ENCODE data around the gene TSSC4. TPM values are rescaled to one million over a fixed set of nuclear protein-coding genes. Genes with fewer than 3 reads are reported as not detected.
A peak's percentile ranks its signal among the peaks of the same experiment; 100 is the strongest.

Gene TSSC4
- total RNA-seq = 10 to 100 TPM; 13.3 to 38.9 (median 36.0) TPM

DNA sequence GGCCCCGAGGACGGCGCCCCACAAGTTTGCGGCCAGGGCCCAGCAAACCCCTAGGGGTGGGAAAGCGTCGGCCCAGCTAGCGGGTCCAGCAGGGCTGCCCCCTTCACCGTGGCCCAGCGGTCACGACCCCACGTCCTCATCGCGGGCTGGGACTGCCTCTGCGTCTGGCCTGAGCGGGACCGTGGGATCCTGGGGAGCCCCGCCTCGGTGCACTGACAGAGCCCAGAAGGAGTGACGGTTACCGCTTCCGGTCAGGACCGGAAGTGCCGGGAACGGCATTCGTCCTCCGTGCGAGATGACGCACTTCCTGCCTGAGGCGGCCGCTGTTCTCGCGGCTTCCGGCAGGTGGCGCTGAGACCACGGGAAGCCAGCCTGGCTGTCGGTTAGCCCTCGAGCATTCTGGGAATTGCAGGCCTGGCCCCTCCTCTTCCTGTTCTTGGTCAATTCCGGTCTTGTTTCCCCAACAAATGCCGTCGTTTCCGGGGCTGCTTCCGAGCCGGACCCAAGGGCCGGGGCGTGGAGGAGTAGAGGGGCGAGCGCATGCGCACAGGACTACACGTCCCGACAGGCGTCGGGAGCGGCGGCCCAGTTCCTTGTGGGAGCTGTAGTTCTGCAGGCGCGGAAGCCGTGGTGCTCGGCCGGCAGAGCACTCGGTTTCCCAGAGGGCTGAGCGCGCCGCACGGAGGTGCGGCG, at the start of gene TSSC4:
TSS of gene TSSC4 (plus strand) at position 682 of the 693 bp plus-strand sequence. CDS start 1,884 bp downstream, outside the sequence.
- H3K4me1 ChIP-seq = peaks cover 15 to 26% (median 23%) of the 10 kb centered on the region in 4 donors
- H3K36me3 ChIP-seq = peaks cover 0 to 9% (median 4%) of the 10 kb centered on the region in 4 donors
- H3K27ac ChIP-seq = peak within 1 kb of the TSS; percentile 95 to 99 (median 98)
- peak within 1 kb of the TSS; percentile 84 to 99 (median 92) for H3K4me3 ChIP-seq
- TF ChIP-seq, protein P1, sequence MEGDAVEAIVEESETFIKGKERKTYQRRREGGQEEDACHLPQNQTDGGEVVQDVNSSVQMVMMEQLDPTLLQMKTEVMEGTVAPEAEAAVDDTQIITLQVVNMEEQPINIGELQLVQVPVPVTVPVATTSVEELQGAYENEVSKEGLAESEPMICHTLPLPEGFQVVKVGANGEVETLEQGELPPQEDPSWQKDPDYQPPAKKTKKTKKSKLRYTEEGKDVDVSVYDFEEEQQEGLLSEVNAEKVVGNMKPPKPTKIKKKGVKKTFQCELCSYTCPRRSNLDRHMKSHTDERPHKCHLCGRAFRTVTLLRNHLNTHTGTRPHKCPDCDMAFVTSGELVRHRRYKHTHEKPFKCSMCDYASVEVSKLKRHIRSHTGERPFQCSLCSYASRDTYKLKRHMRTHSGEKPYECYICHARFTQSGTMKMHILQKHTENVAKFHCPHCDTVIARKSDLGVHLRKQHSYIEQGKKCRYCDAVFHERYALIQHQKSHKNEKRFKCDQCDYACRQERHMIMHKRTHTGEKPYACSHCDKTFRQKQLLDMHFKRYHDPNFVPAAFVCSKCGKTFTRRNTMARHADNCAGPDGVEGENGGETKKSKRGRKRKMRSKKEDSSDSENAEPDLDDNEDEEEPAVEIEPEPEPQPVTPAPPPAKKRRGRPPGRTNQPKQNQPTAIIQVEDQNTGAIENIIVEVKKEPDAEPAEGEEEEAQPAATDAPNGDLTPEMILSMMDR (IDR thresholded peaks at IDR 0.05) = peak; percentile 76 to 99 (median 97)
- peak; percentile 95 to 98 (median 98) for TF ChIP-seq POLR2AphosphoS5 (IDR thresholded peaks at IDR 0.05)
- TF ChIP-seq EP300 (IDR thresholded peaks at IDR 0.05; ENCODE audit: low read depth) = peak; percentile 98
- TF ChIP-seq POLR2A (IDR thresholded peaks at IDR 0.05) = peak; percentile 95
- WGBS, 2 donors (ENCODE audit: low coverage in 1 of 2) = 0% methylated on average over 47 of the region's 66 CpGs; no CpG with 5 or more reads in 1 of the 2 donors
- H3K9me3 ChIP-seq = no peaks in the 10 kb centered on the region
- DNase-seq = peak; percentile 100
- intact Hi-C loops (cut with DNase I; ENCODE audit: low total_unique reads) = no loop called here
- in situ Hi-C loops (cut with MboI; ENCODE audit: low pct_ligation_motif_present in 1 of 4, low pct_unique_long_range_greater_than_20kb in 1 of 4, low sequenced_read_pairs in 3 of 4) = loop anchor here in 1 of 4 donors (25.0 kb wide), 1 partner anchor 213 kb away; no protein-coding TSS in a partner anchor
- no peaks in the 10 kb centered on the region for H3K27me3 ChIP-seq

DNA sequence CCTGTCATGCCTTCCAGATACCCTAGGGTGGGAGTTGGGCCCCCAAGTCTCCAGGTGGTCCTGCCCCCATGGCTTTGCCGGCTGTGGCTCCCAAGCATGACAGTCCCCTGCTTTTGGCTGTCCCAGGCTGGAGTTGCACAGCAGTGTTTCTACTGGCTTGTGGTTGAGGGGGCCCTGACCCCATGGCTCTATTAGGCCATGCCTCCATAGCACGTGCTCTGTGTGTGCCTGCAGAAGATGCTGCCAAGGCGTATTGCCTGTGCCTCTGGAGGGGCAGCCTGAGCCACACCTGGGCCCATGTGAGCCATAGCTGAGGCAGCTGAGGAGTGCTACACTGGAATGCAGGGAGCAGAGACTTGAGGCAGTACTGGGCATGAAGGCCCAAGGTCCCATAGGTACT, 48.8 kb upstream of the TSSC4 start:
- WGBS, 2 donors (ENCODE audit: low coverage in 1 of 2) = 61% methylated on average over 2 of the region's 3 CpGs; no CpG with 5 or more reads in 1 of the 2 donors
- no peak for DNase-seq
- no peaks in the 10 kb centered on the region for H3K9me3 ChIP-seq
- intact Hi-C loops (cut with DNase I; ENCODE audit: low total_unique reads) (no loop called here), in situ Hi-C loops (cut with MboI; ENCODE audit: low pct_ligation_motif_present in 1 of 4, low pct_unique_long_range_greater_than_20kb in 1 of 4, low sequenced_read_pairs in 3 of 4) (no loop called here)
- no peak for TF ChIP-seq EP300 (IDR thresholded peaks at IDR 0.05; ENCODE audit: low read depth)
- TF ChIP-seq, protein P1 (IDR thresholded peaks at IDR 0.05) = no peak
- no peak for TF ChIP-seq POLR2A (IDR thresholded peaks at IDR 0.05)
- no peaks in the 10 kb centered on the region for H3K36me3 ChIP-seq
- no peak overlapping the region for H3K27ac ChIP-seq
- H3K4me1 ChIP-seq = no peaks in the 10 kb centered on the region
- no peak overlapping the region for H3K4me3 ChIP-seq
- no peaks in the 10 kb centered on the region for H3K27me3 ChIP-seq

DNA sequence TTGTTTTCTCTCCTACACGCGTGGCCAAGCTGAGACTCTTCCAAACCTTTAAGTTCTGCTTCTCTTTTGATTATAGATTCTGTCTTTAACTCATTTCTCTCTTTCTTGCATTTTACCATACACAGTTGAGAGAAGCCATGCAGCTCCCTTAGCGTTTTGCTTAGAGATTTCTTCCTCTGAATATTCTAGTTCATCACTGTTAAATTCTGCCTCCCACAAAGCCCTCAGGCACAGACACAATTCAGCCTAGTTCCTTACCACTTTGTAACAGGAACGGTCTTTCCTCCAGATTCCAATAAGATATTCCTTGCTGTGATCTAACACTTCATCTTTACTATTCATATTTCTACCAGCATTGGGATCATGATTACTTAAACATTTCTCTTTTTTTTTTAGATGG, 48.1 kb upstream of the TSSC4 start:
- 56 to 69% methylated on average over 2 to 4 of the region's 4 CpGs for WGBS, 2 donors (ENCODE audit: low coverage in 1 of 2)
- intact Hi-C loops (cut with DNase I; ENCODE audit: low total_unique reads) = no loop called here
- TF ChIP-seq EP300 (IDR thresholded peaks at IDR 0.05; ENCODE audit: low read depth) (no peak), POLR2AphosphoS5 (IDR thresholded peaks at IDR 0.05) (no peak), POLR2A (IDR thresholded peaks at IDR 0.05) (no peak)
- TF ChIP-seq, protein P1 (IDR thresholded peaks at IDR 0.05) = no peak

DNA sequence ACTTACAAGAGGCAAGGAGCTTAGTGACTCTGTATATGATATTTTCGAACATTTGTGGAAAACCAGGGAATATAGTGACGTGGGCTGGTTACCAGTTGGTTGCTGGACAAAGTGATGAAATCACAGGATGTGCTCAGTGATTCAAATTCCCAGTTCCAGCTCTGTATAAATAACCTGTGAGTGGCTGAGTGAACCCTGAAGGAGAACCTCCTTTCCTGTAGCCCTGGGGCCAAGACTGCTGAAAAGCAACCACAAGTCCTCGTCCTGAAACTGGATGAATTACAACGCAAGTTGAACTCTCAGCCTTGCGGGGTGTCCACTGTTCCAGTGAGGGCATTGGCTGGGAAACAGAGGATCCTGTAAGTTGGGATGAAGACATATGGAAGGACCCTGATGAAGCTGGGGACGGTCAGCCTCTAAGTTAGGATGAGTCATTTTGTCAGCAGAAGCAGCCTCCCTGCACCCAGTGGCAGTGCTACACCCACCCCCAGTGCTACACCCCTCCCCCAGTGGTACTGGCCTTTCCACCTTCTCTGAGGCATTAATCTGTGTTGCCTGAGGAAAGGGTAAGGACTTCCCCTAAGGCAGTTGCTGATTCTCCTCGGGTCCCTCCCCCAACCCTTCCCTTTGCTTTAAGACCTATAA, 45.4 kb upstream of the TSSC4 start:
- in situ Hi-C loops (cut with MboI; ENCODE audit: low pct_ligation_motif_present in 1 of 4, low pct_unique_long_range_greater_than_20kb in 1 of 4, low sequenced_read_pairs in 3 of 4) = no loop called here
- DNase-seq = no peak
- Histone ChIP-seq H3K4me3 (no peak overlapping the region), H3K4me1 (no peaks in the 10 kb centered on the region), H3K27ac (no peak overlapping the region), H3K27me3 (no peaks in the 10 kb centered on the region), H3K9me3 (no peaks in the 10 kb centered on the region), H3K36me3 (no peaks in the 10 kb centered on the region)
- TF ChIP-seq, protein P1 (IDR thresholded peaks at IDR 0.05) = no peak
- TF ChIP-seq POLR2AphosphoS5 (IDR thresholded peaks at IDR 0.05) = no peak
- no peak for TF ChIP-seq POLR2A (IDR thresholded peaks at IDR 0.05)
- no peak for TF ChIP-seq EP300 (IDR thresholded peaks at IDR 0.05; ENCODE audit: low read depth)
- WGBS, 2 donors (ENCODE audit: low coverage in 1 of 2) = 72 to 92% methylated on average over 2 to 7 of the region's 7 CpGs
- intact Hi-C loops (cut with DNase I; ENCODE audit: low total_unique reads) = no loop called here

More for the DNA sequence above, 48.1 kb upstream of the TSSC4 start:
- in situ Hi-C loops (cut with MboI; ENCODE audit: low pct_ligation_motif_present in 1 of 4, low pct_unique_long_range_greater_than_20kb in 1 of 4, low sequenced_read_pairs in 3 of 4) = no loop called here
- no peaks in the 10 kb centered on the region for H3K4me1 ChIP-seq
- no peak for DNase-seq
- no peak overlapping the region for H3K4me3 ChIP-seq
- H3K27ac ChIP-seq = no peak overlapping the region
- no peaks in the 10 kb centered on the region for H3K36me3 ChIP-seq
- no peaks in the 10 kb centered on the region for H3K9me3 ChIP-seq
- no peaks in the 10 kb centered on the region for H3K27me3 ChIP-seq
